ENCODE data around the gene NID1. TPM values are rescaled to one million over a fixed set of nuclear protein-coding genes. Genes with fewer than 3 reads are reported as not detected.
"Not testable (repeated sequence)": the region's sequence is repeated elsewhere in the genome, so short reads cannot be mapped to it uniquely, and the experiment has no call there.

Gene NID1
- total and polyA plus RNA-seq, 2 donors, result 4.6 to 10.9 TPM

DNA sequence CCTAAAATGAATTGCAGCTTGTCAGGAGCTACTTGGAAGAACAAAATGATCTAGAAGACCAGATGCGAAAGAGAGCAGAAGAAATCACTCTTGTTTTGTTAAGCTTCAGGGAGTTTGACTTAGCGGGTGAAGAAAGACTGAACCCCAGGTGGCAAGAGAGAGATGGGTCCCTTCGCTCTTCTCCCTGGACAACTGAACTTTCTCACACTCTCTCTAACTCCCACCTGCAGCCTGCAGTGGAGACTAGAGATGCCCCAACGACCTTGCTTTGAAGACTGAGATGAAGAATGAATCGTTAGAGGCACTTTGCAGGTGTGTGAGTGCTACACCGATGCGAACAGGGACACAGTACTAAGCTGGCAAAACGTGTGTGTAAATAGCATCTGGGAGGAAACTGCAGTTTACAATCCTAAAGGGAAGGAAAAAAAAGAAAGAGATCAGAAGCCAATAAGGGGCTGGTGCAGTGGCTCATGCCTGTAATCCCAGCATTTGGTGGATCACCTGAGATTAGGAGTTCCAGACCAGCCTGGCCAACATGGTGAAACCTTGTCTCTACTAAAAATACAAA, 133.6 kb downstream of the NID1 start:
- Histone ChIP-seq H3K9me3 (ENCODE audit: control insufficient read depth in 2 of 2, insufficient read depth in 1 of 2, low read length in 1 of 2) (no peaks in the 10 kb centered on the region), H3K27me3 (ENCODE audit: control insufficient read depth in 2 of 2, insufficient read depth in 1 of 2, low read length in 1 of 2) (no peaks in the 10 kb centered on the region), H3K27ac (ENCODE audit: low read depth in 1 of 2, low read length in 1 of 2) (peak overlapping the region; percentile 62 to 92), H3K4me1 (ENCODE audit: control insufficient read depth in 2 of 2, insufficient read depth in 2 of 2, low read length in 2 of 2) (peaks cover 50 to 74% of the 10 kb centered on the region in 2 donors), H3K4me3 (ENCODE audit: low read length in 2 of 2) (no peak overlapping the region), H3K36me3 (ENCODE audit: control insufficient read depth in 2 of 2, insufficient read depth in 2 of 2, low read length in 1 of 2) (no peaks in the 10 kb centered on the region)
- peak; percentile 61 to 92 (median 80) for DNase-seq (ENCODE audit: low read depth in 6 of 9, low spot score in 9 of 9)
- WGBS, result 15% methylated on average over 8 of the region's 8 CpGs

- no peak for DNase-seq (ENCODE audit: low read depth in 6 of 9, low spot score in 9 of 9)
- Histone ChIP-seq H3K27me3 (ENCODE audit: control insufficient read depth in 2 of 2, insufficient read depth in 1 of 2, low read length in 1 of 2) (no peaks in the 10 kb centered on the region), H3K36me3 (ENCODE audit: control insufficient read depth in 2 of 2, insufficient read depth in 2 of 2, low read length in 1 of 2) (no peaks in the 10 kb centered on the region), H3K27ac (ENCODE audit: low read depth in 1 of 2, low read length in 1 of 2) (peak overlapping the region; percentile 91 to 92), H3K4me1 (ENCODE audit: control insufficient read depth in 2 of 2, insufficient read depth in 2 of 2, low read length in 2 of 2) (peaks cover 45 to 69% of the 10 kb centered on the region in 2 donors), H3K4me3 (ENCODE audit: low read length in 2 of 2) (no peak overlapping the region), H3K9me3 (ENCODE audit: control insufficient read depth in 2 of 2, insufficient read depth in 1 of 2, low read length in 1 of 2) (no peaks in the 10 kb centered on the region)
- 88% methylated on average over 8 of the region's 8 CpGs for WGBS
Observed at GRCh38 chr1:235930543-235930942, 134.3 kb downstream of the NID1 start.

- Histone ChIP-seq H3K27ac (ENCODE audit: low read depth in 1 of 2, low read length in 1 of 2) (peak overlapping the region; percentile 25 to 92), H3K27me3 (ENCODE audit: control insufficient read depth in 2 of 2, insufficient read depth in 1 of 2, low read length in 1 of 2) (no peaks in the 10 kb centered on the region), H3K36me3 (ENCODE audit: control insufficient read depth in 2 of 2, insufficient read depth in 2 of 2, low read length in 1 of 2) (no peaks in the 10 kb centered on the region), H3K9me3 (ENCODE audit: control insufficient read depth in 2 of 2, insufficient read depth in 1 of 2, low read length in 1 of 2) (no peaks in the 10 kb centered on the region), H3K4me1 (ENCODE audit: control insufficient read depth in 2 of 2, insufficient read depth in 2 of 2, low read length in 2 of 2) (peaks cover 42 to 65% of the 10 kb centered on the region in 2 donors), H3K4me3 (ENCODE audit: low read length in 2 of 2) (no peak overlapping the region)
- WGBS, result 92% methylated on average over 4 of the region's 4 CpGs
- DNase-seq (ENCODE audit: low read depth in 6 of 9, low spot score in 9 of 9), result no peak
Observed at GRCh38 chr1:235929216-235929615, 135.7 kb downstream of the NID1 start.

DNA sequence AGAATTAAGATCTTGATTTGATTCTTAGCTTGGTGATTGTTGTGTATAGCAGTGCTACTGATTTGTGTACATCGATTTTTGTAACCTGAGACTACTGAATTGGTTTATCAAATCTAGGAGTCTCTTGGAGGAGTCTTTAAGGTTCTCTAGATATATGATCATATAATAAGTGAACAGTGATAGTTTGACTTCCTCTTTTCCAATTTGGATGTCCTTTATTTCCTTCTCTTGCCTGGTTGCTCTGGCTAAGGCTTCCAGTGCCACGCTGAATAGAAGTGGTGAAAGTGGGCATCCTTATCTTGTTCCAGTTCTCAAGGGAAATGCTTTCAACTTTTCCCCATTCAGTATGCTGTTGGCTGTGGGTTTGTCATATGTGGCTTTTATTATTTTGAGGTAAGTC, 136.7 kb downstream of the NID1 start:
- WGBS, result 77% methylated on average over 2 of the region's 2 CpGs

GRCh38 chr1:235927551-235927950, 137.3 kb downstream of the NID1 start:
- not testable (repeated sequence) for H3K27me3 ChIP-seq (ENCODE audit: control insufficient read depth in 2 of 2, insufficient read depth in 1 of 2, low read length in 1 of 2); H3K27ac ChIP-seq (ENCODE audit: low read depth in 1 of 2, low read length in 1 of 2); H3K36me3 ChIP-seq (ENCODE audit: control insufficient read depth in 2 of 2, insufficient read depth in 2 of 2, low read length in 1 of 2); H3K4me3 ChIP-seq (ENCODE audit: low read length in 2 of 2); H3K9me3 ChIP-seq (ENCODE audit: control insufficient read depth in 2 of 2, insufficient read depth in 1 of 2, low read length in 1 of 2); DNase-seq (ENCODE audit: low read depth in 6 of 9, low spot score in 9 of 9)
- peaks cover 48 to 66% of the 10 kb centered on the region in 2 donors for H3K4me1 ChIP-seq (ENCODE audit: control insufficient read depth in 2 of 2, insufficient read depth in 2 of 2, low read length in 2 of 2)

More for the DNA sequence above, 136.7 kb downstream of the NID1 start:
- peaks cover 47 to 66% of the 10 kb centered on the region in 2 donors for H3K4me1 ChIP-seq (ENCODE audit: control insufficient read depth in 2 of 2, insufficient read depth in 2 of 2, low read length in 2 of 2)
- no peak overlapping the region for H3K27ac ChIP-seq (ENCODE audit: low read depth in 1 of 2, low read length in 1 of 2)
- H3K27me3 ChIP-seq (ENCODE audit: control insufficient read depth in 2 of 2, insufficient read depth in 1 of 2, low read length in 1 of 2), result no peaks in the 10 kb centered on the region
- H3K36me3 ChIP-seq (ENCODE audit: control insufficient read depth in 2 of 2, insufficient read depth in 2 of 2, low read length in 1 of 2), result no peaks in the 10 kb centered on the region
- no peaks in the 10 kb centered on the region for H3K9me3 ChIP-seq (ENCODE audit: control insufficient read depth in 2 of 2, insufficient read depth in 1 of 2, low read length in 1 of 2)
- DNase-seq (ENCODE audit: low read depth in 6 of 9, low spot score in 9 of 9), result no peak
- H3K4me3 ChIP-seq (ENCODE audit: low read length in 2 of 2), result no peak overlapping the region

Other genes starting within 250 kb of the NID1 start
- 67.4 TPM for gene LYST, start 198.2 kb downstream of the NID1 start, total RNA-seq
- 25.7 TPM for gene LYST, start 198.2 kb downstream of the NID1 start, polyA plus RNA-seq
- 4.2 TPM for gene GPR137B, start 77.4 kb upstream of the NID1 start, total RNA-seq
- gene GPR137B, start 77.4 kb upstream of the NID1 start, polyA plus RNA-seq, result 15.7 TPM
- 4.3 TPM for gene ERO1B, start 216.9 kb upstream of the NID1 start, total RNA-seq
- gene ERO1B, start 216.9 kb upstream of the NID1 start, polyA plus RNA-seq, result 14.2 TPM